Ramos (cell line): ENCODE data around the gene ZBTB17.
"Not testable (repeated sequence)": the region's sequence is repeated elsewhere in the genome, so short reads cannot be mapped to it uniquely, and the experiment has no call there.

Source experiments
- in situ Hi-C: fragments of 300-500 bp; cut with MboI; formaldehyde crosslinking; loops from one replicate; pipeline ENCODE4 v1.14.3; 2022; ENCODE audit warnings: low sequenced_read_pairs; ENCODE audit not compliant: unreplicated experiment

Gene ZBTB17

GRCh38 chr1:16012590-16013219 is 36.8 kb upstream of the ZBTB17 start:
- in situ Hi-C loops: no loop called here

DNA sequence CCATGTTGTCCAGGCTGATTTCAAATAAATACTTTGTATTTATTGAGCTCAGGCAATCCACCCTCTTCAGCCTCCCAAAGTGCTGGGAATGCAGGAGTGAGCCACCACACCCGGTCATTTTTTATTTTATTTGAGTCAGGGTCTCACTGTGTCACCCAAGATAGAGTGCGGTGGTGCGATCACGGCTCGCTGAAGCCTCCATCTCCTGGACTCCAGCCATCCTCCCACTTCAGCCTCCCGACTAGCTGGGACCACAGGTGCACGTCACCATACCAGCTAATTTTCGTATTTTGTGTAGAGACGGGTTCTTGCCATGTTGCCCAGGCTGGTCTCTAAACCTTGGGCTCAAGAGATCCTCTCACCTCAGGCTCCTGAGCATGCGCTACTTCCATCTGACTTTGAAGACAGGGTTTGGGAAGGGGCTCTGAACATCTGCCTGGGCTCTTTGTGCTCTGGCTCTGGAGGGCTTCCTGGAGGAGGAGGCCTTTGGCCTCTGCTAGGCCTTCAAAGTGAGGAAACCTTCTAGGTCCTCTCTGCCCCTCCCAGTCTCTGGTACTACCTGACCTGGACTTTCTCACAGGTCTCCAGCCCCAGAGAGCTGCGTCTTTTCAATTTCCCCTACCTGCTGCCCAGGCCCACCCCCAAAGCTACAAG is 36.2 kb upstream of the ZBTB17 start:
- in situ Hi-C loops: no loop called here

DNA sequence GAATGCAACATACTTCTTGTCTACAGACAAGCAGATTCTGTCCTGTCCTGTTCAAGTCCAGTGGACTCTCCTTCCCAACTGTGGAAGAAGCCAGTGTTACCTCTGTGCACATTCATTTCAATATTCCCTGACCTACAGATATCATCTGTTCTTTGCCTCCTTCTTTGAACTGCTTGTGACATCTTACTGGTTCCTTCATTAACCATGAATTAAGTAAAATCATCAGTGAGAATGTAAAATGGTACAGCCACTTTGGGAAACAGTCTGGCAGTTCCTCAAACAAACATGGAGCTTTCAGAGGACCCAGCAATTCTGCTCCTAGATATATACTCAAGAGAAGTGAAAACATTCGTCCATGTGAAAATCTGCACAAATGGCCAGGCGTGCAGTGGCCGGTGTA is 34.9 kb upstream of the ZBTB17 start:
- in situ Hi-C loops: no loop called here

GRCh38 chr1:16009678-16010077 is 33.8 kb upstream of the ZBTB17 start:
- in situ Hi-C loops: no loop called here

DNA sequence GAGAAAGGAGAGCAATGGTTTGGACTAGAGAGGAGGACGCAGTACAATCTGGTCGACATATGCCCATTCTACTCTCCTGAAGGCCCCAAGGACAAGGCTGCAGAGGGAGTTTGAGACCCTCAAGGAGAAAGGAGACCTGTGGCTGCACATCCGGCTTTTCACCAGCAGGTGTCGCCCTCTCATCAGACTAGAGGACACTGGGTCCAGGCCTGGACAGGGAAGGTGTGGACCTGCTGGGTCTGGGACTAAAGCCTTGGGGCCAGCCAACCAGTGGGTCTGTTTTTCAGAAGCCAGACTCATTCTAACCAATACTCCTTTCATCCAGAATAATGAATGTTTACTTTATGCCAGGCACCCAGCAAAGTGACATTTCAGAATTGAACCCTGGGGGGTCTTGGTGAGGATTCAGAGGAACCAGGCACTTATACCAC is 33.1 kb upstream of the ZBTB17 start:
- in situ Hi-C loops: no loop called here

GRCh38 chr1:16007671-16008341 is 31.9 kb upstream of the ZBTB17 start:
- in situ Hi-C loops: no loop called here

- in situ Hi-C loops: no loop called here
Observed at GRCh38 chr1:16006552-16007485, 30.9 kb upstream of the ZBTB17 start.

- in situ Hi-C loops: no loop called here
Observed at GRCh38 chr1:16006010-16006409, 30.1 kb upstream of the ZBTB17 start.

GRCh38 chr1:16005597-16005996 is 29.7 kb upstream of the ZBTB17 start:
- in situ Hi-C loops: no loop called here

- in situ Hi-C loops: not testable (repeated sequence)
Observed at GRCh38 chr1:16001274-16001673, 25.4 kb upstream of the ZBTB17 start.

DNA sequence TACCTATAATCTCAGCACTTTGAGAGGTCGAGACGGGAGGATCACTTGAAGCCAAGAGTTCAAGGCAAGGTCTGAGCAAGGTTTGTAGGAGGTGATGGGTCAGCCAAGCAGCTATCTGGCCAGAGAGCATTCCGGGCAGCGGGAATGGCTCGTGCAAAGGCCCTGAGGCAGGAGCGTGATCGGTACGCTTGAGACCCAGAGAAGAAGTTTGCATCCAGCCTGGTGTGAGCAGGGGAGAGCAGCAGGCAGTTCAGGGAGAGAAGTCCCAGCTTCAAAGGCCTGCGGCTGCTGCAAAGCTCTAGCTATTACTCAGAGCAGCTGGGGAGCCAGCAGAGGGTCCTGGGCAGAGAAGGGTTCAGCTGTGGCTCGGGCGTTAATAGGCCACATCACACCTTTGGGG is 23.0 kb upstream of the ZBTB17 start:
- in situ Hi-C loops: no loop called here

GRCh38 chr1:15997637-15998280 is 21.9 kb upstream of the ZBTB17 start:
- in situ Hi-C loops: no loop called here

- in situ Hi-C loops: no loop called here
Observed at GRCh38 chr1:15997076-15997585, 21.2 kb upstream of the ZBTB17 start.

DNA sequence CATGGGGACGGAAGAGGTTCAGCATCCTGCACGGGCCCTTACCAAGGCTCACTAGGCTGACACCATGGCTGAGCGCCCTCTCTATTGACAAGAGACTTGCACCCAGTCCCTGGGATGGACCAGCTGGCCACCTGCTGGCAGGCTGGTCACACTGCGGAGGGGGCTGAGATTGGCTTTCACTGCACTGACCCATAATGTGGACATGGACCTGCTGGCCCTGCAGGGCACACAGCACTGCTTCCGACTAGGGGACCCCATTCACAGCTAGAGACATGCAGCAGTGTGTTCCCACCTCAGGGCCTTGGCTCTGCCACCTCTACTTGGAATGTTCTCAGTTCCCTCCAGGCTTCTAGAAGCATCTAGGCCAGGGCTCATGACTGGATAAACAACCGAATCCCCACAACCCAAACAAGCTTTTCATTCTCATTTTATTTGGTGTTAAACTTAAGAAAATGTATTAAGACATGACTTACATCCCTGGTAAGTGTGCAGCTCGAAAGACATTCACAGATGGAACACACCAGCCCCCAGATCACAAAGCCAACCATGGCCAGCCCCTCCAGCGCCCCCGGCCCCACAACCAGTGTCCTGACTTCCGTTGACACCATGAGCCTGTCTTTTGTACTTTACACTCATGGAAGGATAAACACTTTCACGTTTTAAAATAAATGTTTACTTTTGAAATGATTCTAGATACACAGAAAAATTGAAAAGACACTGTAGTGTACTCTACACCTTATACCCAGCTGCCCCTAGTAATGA is 18.9 kb upstream of the ZBTB17 start:
- in situ Hi-C loops: no loop called here

- in situ Hi-C loops: no loop called here
Observed at GRCh38 chr1:15994081-15994480, 18.2 kb upstream of the ZBTB17 start.

DNA sequence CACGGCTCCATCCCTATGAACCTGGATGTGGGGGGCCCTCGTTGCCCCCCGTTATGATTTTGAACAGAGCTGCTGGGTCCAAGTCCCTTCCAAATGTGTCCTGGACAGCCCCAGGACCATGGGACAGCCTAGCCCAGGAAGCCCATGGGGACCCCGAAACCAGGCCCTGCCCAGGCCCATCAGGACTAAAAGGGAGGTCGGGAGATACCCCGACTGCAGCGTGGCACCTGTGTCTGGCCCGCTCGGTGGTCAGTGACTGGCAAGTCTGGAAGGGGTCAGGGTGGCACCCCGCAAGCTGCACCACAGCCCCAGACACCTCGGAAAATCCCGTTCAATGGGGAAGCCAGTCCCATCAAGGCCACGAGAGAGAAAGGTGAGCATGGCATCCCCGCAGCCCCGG is 17.8 kb upstream of the ZBTB17 start:
- in situ Hi-C loops: no loop called here

DNA sequence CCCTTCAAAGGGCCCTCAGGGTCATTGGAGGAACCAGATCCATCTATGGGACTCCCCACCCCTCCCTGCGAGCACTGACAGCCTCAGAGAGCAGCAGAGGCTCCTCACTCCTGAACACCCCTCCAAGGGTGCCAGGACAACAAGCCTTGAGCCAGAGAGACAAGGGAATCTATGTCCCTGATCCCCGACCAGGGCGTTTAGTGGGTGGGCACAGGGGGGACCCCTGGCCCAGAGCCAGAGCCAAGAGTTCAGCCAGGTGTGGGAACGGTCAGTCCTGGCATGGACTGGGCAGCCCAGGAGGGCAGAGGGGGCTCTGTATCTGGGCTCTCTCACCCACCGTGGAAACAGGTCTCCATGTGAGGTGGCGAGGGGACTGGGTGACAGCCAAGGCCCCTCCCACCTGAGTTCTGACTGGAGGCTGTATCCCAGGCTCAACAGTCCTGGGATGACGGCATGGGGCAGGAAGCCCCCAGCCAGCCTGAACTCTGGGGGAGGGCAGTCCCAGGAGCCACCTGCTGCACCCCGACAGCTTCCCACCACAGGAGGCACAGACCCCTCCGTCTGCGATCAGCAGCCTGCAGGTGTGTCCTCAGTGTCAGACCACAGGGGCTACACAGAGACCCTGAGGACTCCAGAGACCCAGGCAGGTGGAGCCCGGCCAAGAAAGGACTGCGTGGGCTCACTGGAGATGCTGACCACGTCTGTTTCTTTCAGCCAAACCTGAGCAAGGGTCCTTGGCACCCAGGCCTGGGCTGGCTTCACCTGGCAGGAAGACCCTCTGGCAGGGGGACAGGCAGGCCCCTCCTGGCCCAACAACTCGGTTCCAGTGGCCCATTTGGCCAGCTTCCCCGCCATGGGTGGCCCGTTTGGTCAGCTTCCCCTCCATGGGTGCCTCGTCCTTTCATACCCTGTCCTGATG is 16.9 kb upstream of the ZBTB17 start:
- in situ Hi-C loops: no loop called here

GRCh38 chr1:15992187-15992553 is 16.3 kb upstream of the ZBTB17 start:
- in situ Hi-C loops: no loop called here
